Right lobe of liver (tissue), 6 donors: ENCODE data around the gene NEB. TPM values are rescaled to one million over a fixed set of nuclear protein-coding genes. Genes with fewer than 3 reads are reported as not detected.
"Not testable (repeated sequence)": the region's sequence is repeated elsewhere in the genome, so short reads cannot be mapped to it uniquely, and the experiment has no call there.

Source experiments
- ATAC-seq, 4 donors: fragments of 200-7000 bp; cut with Tn5 transposase; one replicate each; pipeline ENCODE4 v1.9.1; 2020; ENCODE audit warnings: mild to moderate bottlenecking in 4 of 4, moderate library complexity in 4 of 4
- DNase-seq, 3 donors: peaks; one replicate each; pipeline ENCODE4 v3.0.0-alpha.2; 2020
- H3K27ac ChIP-seq, 3 donors: fragments of 200-600 bp; one replicate each; pipeline ENCODE4 v1.8.0; 2022
- H3K27me3 ChIP-seq, 2 donors: fragments of 200-600 bp; one replicate each; pipeline ENCODE4 v1.8.0; 2022
- H3K36me3 ChIP-seq, 4 donors: fragments of 200-600 bp; sonication (generic) in 1 of 4; one replicate each; pipeline versions ENCODE4 v1.5.1 to v1.8.0; 2017 to 2022; ENCODE audit warnings: control low read depth in 1 of 4
- H3K4me1 ChIP-seq, 4 donors: fragments of 200-600 bp; sonication (generic) in 1 of 4; one replicate each; pipeline versions ENCODE4 v1.5.1 to v1.8.0; 2017 to 2022; ENCODE audit warnings: control low read depth in 1 of 4
- H3K4me3 ChIP-seq, 3 donors: fragments of 200-600 bp; one replicate each; pipeline ENCODE4 v1.8.0; 2022
- H3K9me3 ChIP-seq, 4 donors: fragments of 200-600 bp; sonication (generic) in 1 of 4; one replicate each; pipeline versions ENCODE4 v1.5.1 to v1.8.0; 2017 to 2022; ENCODE audit warnings: control low read depth in 1 of 4
- POLR2A ChIP-seq: fragments of 450-650 bp; IDR thresholded peaks from one replicate; pipeline ENCODE4 v1.6.1; 2017; ENCODE audit warnings: antibody characterized with exemption, mild to moderate bottlenecking
- WGBS: methylation state at CpG from one replicate; pipeline ENCODE4 v1.1.6; 2018; ENCODE audit warnings: low coverage, low lambda C conversion rate; ENCODE audit not compliant: insufficient coverage; ENCODE audit errors: missing lambda C conversion rate; 5-methylcytosine and 5-hydroxymethylcytosine counted together
- intact Hi-C, 2 donors: fragments of 100-400 bp; cut with DNase I; formaldehyde crosslinking; loops; one replicate each; pipeline versions ENCODE4 v1.11.2 to v1.14.1; 2022
- total RNA-seq, 6 experiments: library from RNA; depleted of rRNA in 2 of 6; stranded (reverse); fragments of >200 nt in 2 of 6; fragmentation: NEBNext Ultra II Directional in 3 of 6; extraction: Animal tissue kit (Norgen Biotek cat#: 25700) in 3 of 6; gene quantifications; one replicate each; pipeline versions ENCODE4 v1.1.0 to v1.2.4, GENCODE V29; 2016 to 2023
- TF ChIP-seq, protein P1 (sequence below), 4 donors: fragments of 200-600 bp in 3 of 4; fragments of 450-650 bp in 1 of 4; IDR thresholded peaks; one replicate each; pipeline versions ENCODE4 v1.5.1 to v1.8.0; 2016 to 2022; ENCODE audit warnings: antibody characterized with exemption in 4 of 4, mild to moderate bottlenecking in 2 of 4
- donor health status: DM: no; HTN: yes; CAD: no.
- donor health status: DM: no; HTN: no; CAD: no.
- donor health status: DM: no; HTN: no; CAD: no.
- donor health status: DM: no; HTN: yes; CAD: no.
- donor health status: DM: no; HTN: yes; CAD: no.

Gene NEB
- total RNA-seq, 6 experiments from 2014 or later, result 1.3 to 23.1 (median 9.2) TPM

- intact Hi-C loops, result no loop called here
- Histone ChIP-seq H3K36me3 (no peaks in the 10 kb centered on the region), H3K4me3 (no peak overlapping the region), H3K4me1 (no peaks in the 10 kb centered on the region), H3K27me3 (no peaks in the 10 kb centered on the region), H3K9me3 (no peaks in the 10 kb centered on the region), H3K27ac (no peak overlapping the region)
- WGBS, result 42% methylated on average over 2 of the region's 4 CpGs
- TF ChIP-seq, protein P1, sequence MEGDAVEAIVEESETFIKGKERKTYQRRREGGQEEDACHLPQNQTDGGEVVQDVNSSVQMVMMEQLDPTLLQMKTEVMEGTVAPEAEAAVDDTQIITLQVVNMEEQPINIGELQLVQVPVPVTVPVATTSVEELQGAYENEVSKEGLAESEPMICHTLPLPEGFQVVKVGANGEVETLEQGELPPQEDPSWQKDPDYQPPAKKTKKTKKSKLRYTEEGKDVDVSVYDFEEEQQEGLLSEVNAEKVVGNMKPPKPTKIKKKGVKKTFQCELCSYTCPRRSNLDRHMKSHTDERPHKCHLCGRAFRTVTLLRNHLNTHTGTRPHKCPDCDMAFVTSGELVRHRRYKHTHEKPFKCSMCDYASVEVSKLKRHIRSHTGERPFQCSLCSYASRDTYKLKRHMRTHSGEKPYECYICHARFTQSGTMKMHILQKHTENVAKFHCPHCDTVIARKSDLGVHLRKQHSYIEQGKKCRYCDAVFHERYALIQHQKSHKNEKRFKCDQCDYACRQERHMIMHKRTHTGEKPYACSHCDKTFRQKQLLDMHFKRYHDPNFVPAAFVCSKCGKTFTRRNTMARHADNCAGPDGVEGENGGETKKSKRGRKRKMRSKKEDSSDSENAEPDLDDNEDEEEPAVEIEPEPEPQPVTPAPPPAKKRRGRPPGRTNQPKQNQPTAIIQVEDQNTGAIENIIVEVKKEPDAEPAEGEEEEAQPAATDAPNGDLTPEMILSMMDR (IDR thresholded peaks at IDR 0.05), result no peak
- TF ChIP-seq POLR2A, result no peak
- no peak for ATAC-seq
- no peak for DNase-seq
These were observed 26.4 kb downstream of the NEB start for GRCh38 chr2:151707857-151708256.

GRCh38 chr2:151704480-151704961 lies 29.8 kb downstream of the NEB start:
- H3K27me3 ChIP-seq, H3K9me3 ChIP-seq, ATAC-seq, intact Hi-C loops, H3K4me1 ChIP-seq, DNase-seq, H3K4me3 ChIP-seq, H3K27ac ChIP-seq, H3K36me3 ChIP-seq: not testable (repeated sequence)
- WGBS, result 81% methylated on average over 2 of the region's 29 CpGs

- H3K4me3 ChIP-seq, DNase-seq, H3K27ac ChIP-seq, intact Hi-C loops, H3K36me3 ChIP-seq, H3K4me1 ChIP-seq, H3K27me3 ChIP-seq, H3K9me3 ChIP-seq: not testable (repeated sequence)
- ATAC-seq, result peak in 3 of 4 donors; percentile 40 to 74 (median 61)
These were observed 36.1 kb downstream of the NEB start for GRCh38 chr2:151698134-151698533.

GRCh38 chr2:151695778-151696177 lies 38.5 kb downstream of the NEB start:
- Histone ChIP-seq H3K4me3 (no peak overlapping the region), H3K27ac (no peak overlapping the region), H3K9me3 (no peaks in the 10 kb centered on the region), H3K4me1 (no peaks in the 10 kb centered on the region), H3K36me3 (no peaks in the 10 kb centered on the region), H3K27me3 (no peaks in the 10 kb centered on the region)
- ATAC-seq (no peak), DNase-seq (no peak)
- 70% methylated on average over 2 of the region's 3 CpGs for WGBS
- TF ChIP-seq, protein P1 (IDR thresholded peaks at IDR 0.05), result no peak
- no peak for TF ChIP-seq POLR2A
- intact Hi-C loops, result no loop called here

- intact Hi-C loops, result no loop called here
- ATAC-seq (no peak), DNase-seq (no peak)
- Histone ChIP-seq H3K27ac (no peak overlapping the region), H3K4me1 (no peaks in the 10 kb centered on the region), H3K36me3 (no peaks in the 10 kb centered on the region), H3K27me3 (no peaks in the 10 kb centered on the region), H3K4me3 (no peak overlapping the region), H3K9me3 (no peaks in the 10 kb centered on the region)
- no peak for TF ChIP-seq POLR2A
- TF ChIP-seq, protein P1 (IDR thresholded peaks at IDR 0.05), result no peak
- 85% methylated on average over 1 of the region's 1 CpG for WGBS
These were observed 42.6 kb downstream of the NEB start for GRCh38 chr2:151691631-151692030.

DNA sequence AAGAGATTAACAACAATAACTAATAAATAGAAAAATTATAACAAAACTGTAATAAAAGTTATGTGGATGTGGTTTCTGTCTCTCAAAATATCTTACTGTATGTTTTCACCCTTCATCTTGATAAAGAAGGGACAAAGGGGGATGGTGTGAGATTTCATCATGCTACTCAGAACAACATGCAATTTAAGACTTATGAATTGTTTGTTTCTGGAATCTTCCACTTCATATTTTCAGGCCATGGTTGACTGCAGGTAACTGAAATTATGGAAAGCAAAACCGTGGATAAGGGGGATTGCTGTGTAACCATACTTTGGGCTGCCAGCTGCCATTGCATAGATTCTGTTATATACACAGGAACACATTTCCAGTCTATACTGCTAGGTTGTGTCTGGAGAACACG lies 45.6 kb downstream of the NEB start:
- no peaks in the 10 kb centered on the region for H3K9me3 ChIP-seq
- intact Hi-C loops, result no loop called here

More for the DNA sequence above, 45.6 kb downstream of the NEB start:
- no peak for DNase-seq
- H3K27me3 ChIP-seq, result no peaks in the 10 kb centered on the region
- H3K36me3 ChIP-seq, result no peaks in the 10 kb centered on the region
- H3K4me1 ChIP-seq, result no peaks in the 10 kb centered on the region
- no peak overlapping the region for H3K4me3 ChIP-seq
- ATAC-seq, result no peak
- TF ChIP-seq, protein P1 (IDR thresholded peaks at IDR 0.05), result no peak
- TF ChIP-seq POLR2A, result no peak
- H3K27ac ChIP-seq, result no peak overlapping the region
- WGBS, result 78% methylated on average over 2 of the region's 2 CpGs
